K562 (cell line): Measurements from ENCODE around the gene GPR35. TPM values are rescaled to one million over a fixed set of nuclear protein-coding genes. Genes with fewer than 3 reads are reported as not detected.

Source experiments
- ATAC-seq: fragments of 200-7000 bp; cut with Tn5 transposase; 3 replicates; pipeline ENCODE4 v1.9.1; 2020; ENCODE audit warnings: moderate library complexity
- BruUV-seq: library from RNA; stranded (reverse); fragments of 400-500 nt; replicated peaks from 2 replicates; lab custom pipeline; 2021; lab: Mats Ljungman, UMichigan
- CTCF ChIA-PET: fragments of 300-600 bp; formaldehyde crosslinking; extraction: SDS; loops from one replicate; lab custom pipeline; 2021; ENCODE audit warnings: low intra/inter-chr PET ratio; lab: Yijun Ruan, JAX
- POLR2A ChIA-PET: fragments of 300-600, 350-650 bp; sonication (Branson Sonifier 250); formaldehyde crosslinking; extraction: SDS; loops from one replicate; lab custom pipeline; 2021; ENCODE audit warnings: antibody characterized with exemption, inconsistent platforms; lab: Yijun Ruan, JAX
- DNase-seq, 4 experiments: peaks; one replicate each; pipeline versions ENCODE4 v3.0.0 to v3.0.0-alpha.2; 2011 to 2018; ENCODE audit warnings: low spot score in 3 of 4, mixed read lengths in 3 of 4; ENCODE audit errors: extremely low read depth in 1 of 4
- FAIRE-seq: peaks from 2 replicates; lab custom pipeline; 2011; peaks lifted over from hg19 to GRCh38; lab: Jason Lieb, UNC
- H2AFZ ChIP-seq: 2 replicates; pipeline ENCODE4 v1.6.0; 2011; ENCODE audit warnings: low read depth, low read length, control low read depth, inconsistent platforms
- H3K27ac ChIP-seq: fragments of 200-600 bp; 3 replicates; pipeline ENCODE4 v1.8.0; 2011; ENCODE audit warnings: low read depth, mild to moderate bottlenecking, control low read depth, inconsistent platforms, low read length, moderate library complexity, mixed read lengths; ENCODE audit errors: extremely low read depth
- H3K27me3 ChIP-seq, 2 experiments: fragments of 300-600 bp in 1 of 2; 2 replicates in 1 of 2; 3 replicates in 1 of 2; pipeline versions ENCODE4 v1.6.0 to v1.8.0; 2011; ENCODE audit warnings: inconsistent platforms in 2 of 2, low read length in 2 of 2, mild to moderate bottlenecking in 1 of 2, mixed read lengths in 1 of 2, moderate library complexity in 1 of 2; ENCODE audit not compliant: control insufficient read depth in 2 of 2, insufficient read depth in 2 of 2
- H3K36me3 ChIP-seq: fragments of 300-600 bp; 3 replicates; pipeline ENCODE4 v1.8.0; 2011; ENCODE audit warnings: mild to moderate bottlenecking, low read length, inconsistent platforms; ENCODE audit not compliant: control insufficient read depth, insufficient read depth
- H3K4me1 ChIP-seq, 2 experiments: fragments of 200-600 bp in 1 of 2; replicated peaks in 1 of 2; 2 replicates in 1 of 2; 3 replicates in 1 of 2; pipeline versions ENCODE4 v1.5.1 to v1.8.0; 2011; ENCODE audit warnings: inconsistent platforms in 2 of 2, low read length in 2 of 2, mild to moderate bottlenecking in 1 of 2, mixed read lengths in 1 of 2, moderate library complexity in 1 of 2; ENCODE audit not compliant: control insufficient read depth in 2 of 2, insufficient read depth in 2 of 2
- H3K4me2 ChIP-seq: 2 replicates; pipeline ENCODE4 v1.6.1; 2011; ENCODE audit warnings: low read length, control low read depth, inconsistent platforms, mixed read lengths; ENCODE audit not compliant: insufficient read depth
- H3K4me3 ChIP-seq: fragments of 200-600 bp; sonication (generic), shearing (Covaris generic); 2 replicates; pipeline ENCODE4 v1.5.1; 2016; ENCODE audit warnings: control low read depth, inconsistent platforms
- H3K79me2 ChIP-seq: fragments of 200-600 bp; 3 replicates; pipeline ENCODE4 v1.8.0; 2011; ENCODE audit warnings: low read length, inconsistent platforms; ENCODE audit not compliant: control insufficient read depth, insufficient read depth
- H3K9ac ChIP-seq, 2 experiments: 2 replicates each; pipeline versions ENCODE4 v1.6.0 to v1.6.1; 2011; ENCODE audit warnings: low read depth in 2 of 2, low read length in 2 of 2, control low read depth in 1 of 2, inconsistent platforms in 1 of 2, mild to moderate bottlenecking in 1 of 2, mixed read lengths in 1 of 2; ENCODE audit not compliant: insufficient read depth in 1 of 2
- H3K9me1 ChIP-seq: one replicate; pipeline ENCODE4 v1.6.0; 2011; ENCODE audit warnings: inconsistent platforms, mild to moderate bottlenecking, low read length, moderate library complexity; ENCODE audit not compliant: control insufficient read depth, insufficient read depth
- H3K9me3 ChIP-seq: replicated peaks from 2 replicates; pipeline ENCODE4 v1.5.1; 2011; ENCODE audit warnings: low read depth, low read length, inconsistent platforms; ENCODE audit not compliant: control insufficient read depth, insufficient read depth
- H4K20me1 ChIP-seq: replicated peaks from 2 replicates; pipeline ENCODE4 v1.6.1; 2011; ENCODE audit warnings: low read length, inconsistent platforms, mixed read lengths; ENCODE audit not compliant: control insufficient read depth, insufficient read depth
- WGBS: fragments of 100-300 bp; shearing (Covaris generic); methylation state at CpG from one replicate; pipeline ENCODE4 v1.1.6; 2016; ENCODE audit warnings: low coverage, mixed read lengths; ENCODE audit not compliant: insufficient coverage; ENCODE audit errors: missing lambda C conversion rate; 5-methylcytosine and 5-hydroxymethylcytosine counted together
- in situ Hi-C: fragments of 300-500 bp; cut with MboI; formaldehyde crosslinking; loops from 4 replicates; pipeline ENCODE4 v1.15.0; 2018; ENCODE audit warnings: inconsistent platforms, mixed read lengths
- intact Hi-C: fragments of 100-400 bp; cut with micrococcal nuclease; formaldehyde crosslinking; loops from 2 replicates; pipeline ENCODE4 v1.14.2; 2022
- polyA plus RNA-seq, 8 experiments: library from polyadenylated mRNA; depleted of rRNA in 4 of 8; stranded (reverse) in 5 of 8; unstranded in 3 of 8; fragments of >200 nt; fragmentation: Nextera tagmentation in 2 of 8; fragmentation: Illumina TruSeq in 1 of 8; extraction: Ambion mirVana in 2 of 8; extraction: Trizol in 1 of 8; gene quantifications; 2 replicates each; pipeline versions ENCODE4 v1.2.1 to v1.2.3, GENCODE V29; 2011 to 2014; ENCODE audit warnings: inconsistent platforms in 1 of 8, missing spikeins in 1 of 8
- total RNA-seq, 7 experiments: library from RNA; depleted of rRNA in 6 of 7; stranded (reverse); fragments of >200 nt in 6 of 7; fragmentation: Illumina TruSeq in 2 of 7; extraction: Trizol in 2 of 7; gene quantifications; 2 replicates each; pipeline versions ENCODE4 v1.2.1 to v1.2.3, GENCODE V29; 2011 to 2021; ENCODE audit warnings: low replicate concordance in 1 of 7
- TF ChIP-seq, protein P1 (sequence below), 3 experiments: IDR thresholded peaks in 2 of 3; conservative IDR thresholded peaks in 1 of 3; 2 replicates each; pipeline ENCODE4 v1.5.1; 2011 to 2012; ENCODE audit warnings: low read length in 3 of 3, mild to moderate bottlenecking in 3 of 3, control low read depth in 2 of 3, improper control_type of control experiment in 1 of 3, inconsistent platforms in 1 of 3, low read depth in 1 of 3, mixed read lengths in 1 of 3, moderate library complexity in 1 of 3; ENCODE audit not compliant: insufficient read depth in 2 of 3
- TF ChIP-seq, protein P2 (sequence below): fragments of 250-450 bp; sonication (Bioruptor Pico); IDR thresholded peaks from 2 replicates; pipeline ENCODE4 v1.4.0; 2020

The GPR35 gene
- total and polyA plus RNA-seq, 9 of the 15 experiments (the other 6 are each of a cell fraction or from before 2014, with no cell fraction given), result 0.04 to 0.50 (median 0.29) TPM; not detected in 3

DNA sequence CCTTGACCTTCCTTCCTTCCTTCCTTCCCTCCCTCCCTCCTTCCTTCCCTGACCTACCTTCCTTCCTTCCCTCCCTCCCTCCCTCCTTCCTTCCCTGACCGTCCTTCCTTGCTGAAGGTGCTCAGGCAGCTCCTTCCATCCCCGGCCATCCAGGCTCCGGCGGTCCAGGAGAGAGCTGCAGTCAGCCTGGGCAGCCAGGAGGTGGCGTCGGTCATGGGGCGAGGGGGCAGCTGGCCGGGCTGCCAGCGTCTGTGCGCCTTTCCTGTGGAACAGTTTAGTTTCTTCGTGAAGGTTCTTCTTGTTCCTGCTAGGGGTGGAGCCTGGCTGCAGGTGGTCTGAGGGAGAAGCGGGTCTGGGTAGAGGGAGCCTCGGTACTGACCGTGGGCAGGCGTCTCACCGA lies 15.7 kb downstream of the GPR35 start:
- Histone ChIP-seq H3K9me3 (no peaks in the 10 kb centered on the region), H3K4me1 (no peaks in the 10 kb centered on the region), H4K20me1 (no peaks in the 10 kb centered on the region), H3K9me1 (no peaks in the 10 kb centered on the region), H3K4me3 (no peak overlapping the region), H3K27ac (no peak overlapping the region), H3K79me2 (no peaks in the 10 kb centered on the region), H3K36me3 (no peaks in the 10 kb centered on the region), H3K4me2 (no peak overlapping the region), H3K27me3 (peaks cover 10 to 43% of the 10 kb centered on the region in 2 experiments; a peak in 4 of 5 replicates), H2AFZ (no peak overlapping the region), H3K9ac (no peak overlapping the region)
- ChIA-PET CTCF (no interaction called here), POLR2A (interaction anchor here (0.5 kb wide), 1 partner anchor 423 kb away, joined by 4 read pairs; no protein-coding TSS in a partner anchor)
- 33% methylated on average over 7 of the region's 16 CpGs for WGBS
- ATAC-seq (peak; percentile 83), DNase-seq (peak; percentile 16 to 37 (median 36)), FAIRE-seq (no peak)
- no TSS peak for BruUV-seq
- TF ChIP-seq, protein P1, sequence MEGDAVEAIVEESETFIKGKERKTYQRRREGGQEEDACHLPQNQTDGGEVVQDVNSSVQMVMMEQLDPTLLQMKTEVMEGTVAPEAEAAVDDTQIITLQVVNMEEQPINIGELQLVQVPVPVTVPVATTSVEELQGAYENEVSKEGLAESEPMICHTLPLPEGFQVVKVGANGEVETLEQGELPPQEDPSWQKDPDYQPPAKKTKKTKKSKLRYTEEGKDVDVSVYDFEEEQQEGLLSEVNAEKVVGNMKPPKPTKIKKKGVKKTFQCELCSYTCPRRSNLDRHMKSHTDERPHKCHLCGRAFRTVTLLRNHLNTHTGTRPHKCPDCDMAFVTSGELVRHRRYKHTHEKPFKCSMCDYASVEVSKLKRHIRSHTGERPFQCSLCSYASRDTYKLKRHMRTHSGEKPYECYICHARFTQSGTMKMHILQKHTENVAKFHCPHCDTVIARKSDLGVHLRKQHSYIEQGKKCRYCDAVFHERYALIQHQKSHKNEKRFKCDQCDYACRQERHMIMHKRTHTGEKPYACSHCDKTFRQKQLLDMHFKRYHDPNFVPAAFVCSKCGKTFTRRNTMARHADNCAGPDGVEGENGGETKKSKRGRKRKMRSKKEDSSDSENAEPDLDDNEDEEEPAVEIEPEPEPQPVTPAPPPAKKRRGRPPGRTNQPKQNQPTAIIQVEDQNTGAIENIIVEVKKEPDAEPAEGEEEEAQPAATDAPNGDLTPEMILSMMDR (IDR thresholded peaks at IDR 0.05 in 2 of 3, conservative IDR thresholded peaks at IDR 0.05 in 1 of 3; ENCODE audit: insufficient read depth in 2 of 3, low read depth in 1 of 3, low read length in 3 of 3), result peak in 2 of 3 experiments; percentile 40 to 56; a peak in 4 of 6 replicates
- TF ChIP-seq, protein P2, sequence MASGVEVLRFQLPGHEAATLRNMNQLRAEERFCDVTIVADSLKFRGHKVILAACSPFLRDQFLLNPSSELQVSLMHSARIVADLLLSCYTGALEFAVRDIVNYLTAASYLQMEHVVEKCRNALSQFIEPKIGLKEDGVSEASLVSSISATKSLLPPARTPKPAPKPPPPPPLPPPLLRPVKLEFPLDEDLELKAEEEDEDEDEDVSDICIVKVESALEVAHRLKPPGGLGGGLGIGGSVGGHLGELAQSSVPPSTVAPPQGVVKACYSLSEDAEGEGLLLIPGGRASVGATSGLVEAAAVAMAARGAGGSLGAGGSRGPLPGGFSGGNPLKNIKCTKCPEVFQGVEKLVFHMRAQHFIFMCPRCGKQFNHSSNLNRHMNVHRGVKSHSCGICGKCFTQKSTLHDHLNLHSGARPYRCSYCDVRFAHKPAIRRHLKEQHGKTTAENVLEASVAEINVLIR (CRISPR knock-in tag), result no peak
- intact Hi-C loops, result no loop called here
- in situ Hi-C loops, result no loop called here
